Left lung (tissue), 10 donors: ENCODE measurements around the gene RANBP3L. TPM values are rescaled to one million over a fixed set of nuclear protein-coding genes. Genes with fewer than 3 reads are reported as not detected.

ENCODE experiments used
- ATAC-seq: fragments of 200-7000 bp; cut with Tn5 transposase; one replicate; pipeline ENCODE4 v1.9.1; 2020; ENCODE audit warnings: moderate library complexity
- DNase-seq, 4 donors: peaks; one replicate each; pipeline ENCODE4 v3.0.0-alpha.2; 2013 to 2020
- H3K27ac ChIP-seq, 2 donors: fragments of 200-600 bp; sonication (generic) in 1 of 2; one replicate each; pipeline versions ENCODE4 v1.5.0 to v1.8.0; 2020 to 2021
- H3K27me3 ChIP-seq, 2 donors: fragments of 200-600 bp; sonication (generic) in 1 of 2; one replicate each; pipeline versions ENCODE4 v1.5.0 to v1.8.0; 2020 to 2021
- H3K36me3 ChIP-seq, 2 donors: fragments of 200-600 bp; sonication (generic) in 1 of 2; one replicate each; pipeline versions ENCODE4 v1.5.0 to v1.8.0; 2020 to 2021
- H3K4me1 ChIP-seq, 2 donors: fragments of 200-600 bp; one replicate each; pipeline ENCODE4 v1.8.0; 2021
- H3K4me3 ChIP-seq, 2 donors: fragments of 200-600 bp; sonication (generic) in 1 of 2; one replicate each; pipeline versions ENCODE4 v1.5.0 to v1.8.0; 2020 to 2021; ENCODE audit warnings: mild to moderate bottlenecking in 1 of 2
- H3K9me3 ChIP-seq, 2 donors: fragments of 200-600 bp; sonication (generic) in 1 of 2; one replicate each; pipeline versions ENCODE4 v1.5.0 to v1.8.0; 2020 to 2021
- intact Hi-C, 2 donors: fragments of 100-400 bp; cut with DNase I; formaldehyde crosslinking; loops; one replicate each; pipeline versions ENCODE4 v1.11.2 to v1.14.2; 2022
- polyA plus RNA-seq, 6 donors: library from polyadenylated mRNA; unstranded; fragments of 120-200 nt; gene quantifications; one replicate each; pipeline ENCODE4 v1.2.1, GENCODE V29; 2013; ENCODE audit not compliant: insufficient read length in 6 of 6
- total RNA-seq, 2 donors: library from RNA; stranded (reverse); fragmentation: NEBNext Ultra II Directional; extraction: Animal tissue kit (Norgen Biotek cat#: 25700); gene quantifications; one replicate each; pipeline ENCODE4 v1.2.1, GENCODE V29; 2021
- TF ChIP-seq, protein P1 (sequence below), 2 donors: fragments of 200-600 bp; sonication (generic) in 1 of 2; IDR thresholded peaks; one replicate each; pipeline versions ENCODE4 v1.5.0 to v1.8.0; 2021; ENCODE audit warnings: antibody characterized with exemption in 2 of 2
- donor health status: DM: no; HTN: yes; CAD: no.
- donor health status: DM: no; HTN: no; CAD: no.

Gene RANBP3L
- total and polyA plus RNA-seq, 8 donors, result 1.1 to 7.1 (median 2.2) TPM

- TF ChIP-seq, protein P1, sequence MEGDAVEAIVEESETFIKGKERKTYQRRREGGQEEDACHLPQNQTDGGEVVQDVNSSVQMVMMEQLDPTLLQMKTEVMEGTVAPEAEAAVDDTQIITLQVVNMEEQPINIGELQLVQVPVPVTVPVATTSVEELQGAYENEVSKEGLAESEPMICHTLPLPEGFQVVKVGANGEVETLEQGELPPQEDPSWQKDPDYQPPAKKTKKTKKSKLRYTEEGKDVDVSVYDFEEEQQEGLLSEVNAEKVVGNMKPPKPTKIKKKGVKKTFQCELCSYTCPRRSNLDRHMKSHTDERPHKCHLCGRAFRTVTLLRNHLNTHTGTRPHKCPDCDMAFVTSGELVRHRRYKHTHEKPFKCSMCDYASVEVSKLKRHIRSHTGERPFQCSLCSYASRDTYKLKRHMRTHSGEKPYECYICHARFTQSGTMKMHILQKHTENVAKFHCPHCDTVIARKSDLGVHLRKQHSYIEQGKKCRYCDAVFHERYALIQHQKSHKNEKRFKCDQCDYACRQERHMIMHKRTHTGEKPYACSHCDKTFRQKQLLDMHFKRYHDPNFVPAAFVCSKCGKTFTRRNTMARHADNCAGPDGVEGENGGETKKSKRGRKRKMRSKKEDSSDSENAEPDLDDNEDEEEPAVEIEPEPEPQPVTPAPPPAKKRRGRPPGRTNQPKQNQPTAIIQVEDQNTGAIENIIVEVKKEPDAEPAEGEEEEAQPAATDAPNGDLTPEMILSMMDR (IDR thresholded peaks at IDR 0.05), result no peak
- intact Hi-C loops, result loop anchor here in 1 of 2 donors (10.0 kb wide), 1 partner anchor 118 kb away; no protein-coding TSS in a partner anchor
- Histone ChIP-seq H3K4me1 (peaks cover 0 to 4% of the 10 kb centered on the region in 2 donors), H3K27ac (no peak overlapping the region), H3K9me3 (no peaks in the 10 kb centered on the region), H3K36me3 (no peaks in the 10 kb centered on the region), H3K4me3 (no peak overlapping the region), H3K27me3 (no peaks in the 10 kb centered on the region)
- peak; percentile 47 for ATAC-seq
- no peak for DNase-seq
Measured at GRCh38 chr5:36276864-36277263, 24.8 kb downstream of the RANBP3L start.

- Histone ChIP-seq H3K9me3 (no peaks in the 10 kb centered on the region), H3K4me3 (no peak overlapping the region), H3K4me1 (peaks cover 0 to 4% of the 10 kb centered on the region in 2 donors), H3K27me3 (no peaks in the 10 kb centered on the region), H3K27ac (no peak overlapping the region), H3K36me3 (no peaks in the 10 kb centered on the region)
- DNase-seq, result no peak
- intact Hi-C loops, result loop anchor here in 1 of 2 donors (10.0 kb wide), 1 partner anchor 121 kb away; no protein-coding TSS in a partner anchor
- TF ChIP-seq, protein P1 (IDR thresholded peaks at IDR 0.05), result no peak
- no peak for ATAC-seq
Measured at GRCh38 chr5:36273809-36274526, 27.7 kb downstream of the RANBP3L start.

GRCh38 chr5:36272136-36272690 is 29.5 kb downstream of the RANBP3L start:
- intact Hi-C loops, result loop anchor here in 1 of 2 donors (10.0 kb wide), 1 partner anchor 123 kb away; no protein-coding TSS in a partner anchor
- Histone ChIP-seq H3K27ac (no peak overlapping the region), H3K4me1 (peaks cover 0 to 4% of the 10 kb centered on the region in 2 donors), H3K27me3 (no peaks in the 10 kb centered on the region), H3K9me3 (no peaks in the 10 kb centered on the region), H3K4me3 (no peak overlapping the region), H3K36me3 (no peaks in the 10 kb centered on the region)
- ATAC-seq (no peak), DNase-seq (no peak)
- TF ChIP-seq, protein P1 (IDR thresholded peaks at IDR 0.05), result no peak

- intact Hi-C loops, result loop anchor here in 1 of 2 donors (10.0 kb wide), 1 partner anchor 124 kb away; no protein-coding TSS in a partner anchor
- DNase-seq (peak in 1 of 4 donors; percentile 39), ATAC-seq (no peak)
- Histone ChIP-seq H3K27me3 (no peaks in the 10 kb centered on the region), H3K9me3 (no peaks in the 10 kb centered on the region), H3K36me3 (no peaks in the 10 kb centered on the region), H3K27ac (no peak overlapping the region), H3K4me3 (no peak overlapping the region), H3K4me1 (peaks cover 0 to 4% of the 10 kb centered on the region in 2 donors)
- TF ChIP-seq, protein P1 (IDR thresholded peaks at IDR 0.05), result no peak
Measured at GRCh38 chr5:36270876-36271575, 30.7 kb downstream of the RANBP3L start.

GRCh38 chr5:36270175-36270574 is 31.5 kb downstream of the RANBP3L start:
- intact Hi-C loops, result loop anchor here in 1 of 2 donors (10.0 kb wide), 1 partner anchor 125 kb away; no protein-coding TSS in a partner anchor
- TF ChIP-seq, protein P1 (IDR thresholded peaks at IDR 0.05), result no peak
- H3K4me3 ChIP-seq, result no peak overlapping the region
- no peak for ATAC-seq
- no peaks in the 10 kb centered on the region for H3K36me3 ChIP-seq
- no peak overlapping the region for H3K27ac ChIP-seq
- no peaks in the 10 kb centered on the region for H3K9me3 ChIP-seq
- peaks cover 0 to 4% of the 10 kb centered on the region in 2 donors for H3K4me1 ChIP-seq
- DNase-seq, result no peak
- no peaks in the 10 kb centered on the region for H3K27me3 ChIP-seq
